Measurements from ENCODE around the gene BDNF. TPM values are rescaled to one million over a fixed set of nuclear protein-coding genes. Genes with fewer than 3 reads are reported as not detected.
A peak's percentile ranks its signal among the peaks of the same experiment; 100 is the strongest.

BDNF gene
- total and polyA plus RNA-seq, 2 experiments from 2014 or later, result 5.1 to 5.2 TPM

DNA sequence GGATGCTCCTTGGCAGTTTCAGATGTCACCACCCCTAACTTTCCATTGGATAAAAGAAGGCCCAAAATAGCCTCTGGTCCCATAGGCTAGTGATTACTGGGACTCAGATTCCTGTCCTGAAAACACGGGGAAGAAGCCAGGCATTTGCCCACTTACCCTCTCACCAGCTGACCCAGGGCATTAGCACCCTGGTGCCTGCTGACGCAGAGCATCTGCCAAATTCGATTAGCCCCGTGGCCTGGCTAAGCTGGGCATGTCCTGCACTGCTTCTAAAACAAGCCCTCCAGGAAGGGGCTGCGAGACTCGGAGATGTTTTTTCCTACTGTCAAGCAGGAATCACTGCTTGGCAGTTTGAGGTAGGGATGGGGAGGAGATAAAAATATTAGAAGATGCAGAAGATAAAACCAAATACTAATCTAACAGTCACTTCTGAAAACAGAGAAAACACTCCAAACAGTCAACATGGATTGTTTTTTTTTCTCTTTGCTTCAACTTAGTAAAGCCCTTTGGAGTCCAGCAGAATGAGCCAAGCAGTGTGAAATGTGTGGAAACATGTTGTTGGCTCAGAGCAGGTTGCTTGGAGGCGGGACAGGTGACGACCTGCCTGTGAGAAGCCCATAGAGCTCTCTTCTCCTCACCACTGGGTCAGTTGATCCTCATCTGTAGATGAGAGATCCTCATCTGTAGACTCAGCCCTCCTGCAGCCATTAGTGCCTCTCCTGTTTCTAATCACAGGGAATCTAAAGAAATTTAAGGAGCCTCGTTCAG lies 54.0 kb downstream of the BDNF start:
- Mint-ChIP-seq H3K4me3 (no peak overlapping the region), H3K4me1 (peaks cover 37% of the 10 kb centered on the region), H3K27ac (peak overlapping the region; percentile 49; the same call in 1 of the 2 replicates), H3K9me3 (no peaks in the 10 kb centered on the region), H3K36me3 (ENCODE audit: low read depth) (no peaks in the 10 kb centered on the region), H3K27me3 (ENCODE audit: insufficient read depth, low read depth, poor library complexity) (peaks cover 4% of the 10 kb centered on the region)
- H2AFZ ChIP-seq, result no peak overlapping the region
- H3K27me3 ChIP-seq (ENCODE audit: insufficient read depth), result no peaks in the 10 kb centered on the region
- no peak overlapping the region for H3K4me3 ChIP-seq
- no peak overlapping the region for H3K4me2 ChIP-seq
- no peaks in the 10 kb centered on the region for H3K36me3 ChIP-seq (ENCODE audit: insufficient read depth)
- 0 out of 2 replicates have a peak overlapping the region, but pooled peaks have one; percentile 26 for H3K27ac ChIP-seq (ENCODE audit: low read depth)
- no peaks in the 10 kb centered on the region for H3K79me2 ChIP-seq (replicated peaks; ENCODE audit: insufficient read depth)
- no peaks in the 10 kb centered on the region; the same call in none of the 2 replicates for H3K9me2 ChIP-seq (ENCODE audit: insufficient read depth)
- H3F3A ChIP-seq (replicated peaks; ENCODE audit: low read depth), result 0 out of 2 replicates have a peak, but pooled peaks cover 5% of the 10 kb centered on the region
- H3K4me1 ChIP-seq (ENCODE audit: insufficient read depth), result peaks cover 21% of the 10 kb centered on the region
- TF ChIP-seq EZH2 (IDR thresholded peaks at IDR 0.05; ENCODE audit: low read depth, unreplicated experiment) (no peak), EZH2phosphoT487 (IDR thresholded peaks at IDR 0.05; ENCODE audit: unreplicated experiment) (no peak), ZNF331 (CRISPR knock-in tag; IDR thresholded peaks at IDR 0.05; ENCODE audit: low read depth) (no peak), CREB1 (CRISPR knock-in tag; IDR thresholded peaks at IDR 0.05; ENCODE audit: low read depth) (no peak), POLR2AphosphoS5 (IDR thresholded peaks at IDR 0.05; ENCODE audit: low read depth) (no peak), STAT1 (IDR thresholded peaks at IDR 0.05; ENCODE audit: unreplicated experiment) (no peak), ZNF114 (CRISPR knock-in tag; IDR thresholded peaks at IDR 0.05) (no peak), JUNB (IDR thresholded peaks at IDR 0.05; ENCODE audit: unreplicated experiment) (no peak), NANOG (IDR thresholded peaks at IDR 0.05; ENCODE audit: borderline replicate concordance) (no peak)
- TF ChIP-seq, protein P1, sequence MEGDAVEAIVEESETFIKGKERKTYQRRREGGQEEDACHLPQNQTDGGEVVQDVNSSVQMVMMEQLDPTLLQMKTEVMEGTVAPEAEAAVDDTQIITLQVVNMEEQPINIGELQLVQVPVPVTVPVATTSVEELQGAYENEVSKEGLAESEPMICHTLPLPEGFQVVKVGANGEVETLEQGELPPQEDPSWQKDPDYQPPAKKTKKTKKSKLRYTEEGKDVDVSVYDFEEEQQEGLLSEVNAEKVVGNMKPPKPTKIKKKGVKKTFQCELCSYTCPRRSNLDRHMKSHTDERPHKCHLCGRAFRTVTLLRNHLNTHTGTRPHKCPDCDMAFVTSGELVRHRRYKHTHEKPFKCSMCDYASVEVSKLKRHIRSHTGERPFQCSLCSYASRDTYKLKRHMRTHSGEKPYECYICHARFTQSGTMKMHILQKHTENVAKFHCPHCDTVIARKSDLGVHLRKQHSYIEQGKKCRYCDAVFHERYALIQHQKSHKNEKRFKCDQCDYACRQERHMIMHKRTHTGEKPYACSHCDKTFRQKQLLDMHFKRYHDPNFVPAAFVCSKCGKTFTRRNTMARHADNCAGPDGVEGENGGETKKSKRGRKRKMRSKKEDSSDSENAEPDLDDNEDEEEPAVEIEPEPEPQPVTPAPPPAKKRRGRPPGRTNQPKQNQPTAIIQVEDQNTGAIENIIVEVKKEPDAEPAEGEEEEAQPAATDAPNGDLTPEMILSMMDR (conservative IDR thresholded peaks at IDR 0.05; ENCODE audit: low read depth in 2 of 2), result no peak
- TF ChIP-seq, protein P2, sequence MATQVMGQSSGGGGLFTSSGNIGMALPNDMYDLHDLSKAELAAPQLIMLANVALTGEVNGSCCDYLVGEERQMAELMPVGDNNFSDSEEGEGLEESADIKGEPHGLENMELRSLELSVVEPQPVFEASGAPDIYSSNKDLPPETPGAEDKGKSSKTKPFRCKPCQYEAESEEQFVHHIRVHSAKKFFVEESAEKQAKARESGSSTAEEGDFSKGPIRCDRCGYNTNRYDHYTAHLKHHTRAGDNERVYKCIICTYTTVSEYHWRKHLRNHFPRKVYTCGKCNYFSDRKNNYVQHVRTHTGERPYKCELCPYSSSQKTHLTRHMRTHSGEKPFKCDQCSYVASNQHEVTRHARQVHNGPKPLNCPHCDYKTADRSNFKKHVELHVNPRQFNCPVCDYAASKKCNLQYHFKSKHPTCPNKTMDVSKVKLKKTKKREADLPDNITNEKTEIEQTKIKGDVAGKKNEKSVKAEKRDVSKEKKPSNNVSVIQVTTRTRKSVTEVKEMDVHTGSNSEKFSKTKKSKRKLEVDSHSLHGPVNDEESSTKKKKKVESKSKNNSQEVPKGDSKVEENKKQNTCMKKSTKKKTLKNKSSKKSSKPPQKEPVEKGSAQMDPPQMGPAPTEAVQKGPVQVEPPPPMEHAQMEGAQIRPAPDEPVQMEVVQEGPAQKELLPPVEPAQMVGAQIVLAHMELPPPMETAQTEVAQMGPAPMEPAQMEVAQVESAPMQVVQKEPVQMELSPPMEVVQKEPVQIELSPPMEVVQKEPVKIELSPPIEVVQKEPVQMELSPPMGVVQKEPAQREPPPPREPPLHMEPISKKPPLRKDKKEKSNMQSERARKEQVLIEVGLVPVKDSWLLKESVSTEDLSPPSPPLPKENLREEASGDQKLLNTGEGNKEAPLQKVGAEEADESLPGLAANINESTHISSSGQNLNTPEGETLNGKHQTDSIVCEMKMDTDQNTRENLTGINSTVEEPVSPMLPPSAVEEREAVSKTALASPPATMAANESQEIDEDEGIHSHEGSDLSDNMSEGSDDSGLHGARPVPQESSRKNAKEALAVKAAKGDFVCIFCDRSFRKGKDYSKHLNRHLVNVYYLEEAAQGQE (IDR thresholded peaks at IDR 0.05; ENCODE audit: unreplicated experiment), result no peak
- TF ChIP-seq, protein P3, sequence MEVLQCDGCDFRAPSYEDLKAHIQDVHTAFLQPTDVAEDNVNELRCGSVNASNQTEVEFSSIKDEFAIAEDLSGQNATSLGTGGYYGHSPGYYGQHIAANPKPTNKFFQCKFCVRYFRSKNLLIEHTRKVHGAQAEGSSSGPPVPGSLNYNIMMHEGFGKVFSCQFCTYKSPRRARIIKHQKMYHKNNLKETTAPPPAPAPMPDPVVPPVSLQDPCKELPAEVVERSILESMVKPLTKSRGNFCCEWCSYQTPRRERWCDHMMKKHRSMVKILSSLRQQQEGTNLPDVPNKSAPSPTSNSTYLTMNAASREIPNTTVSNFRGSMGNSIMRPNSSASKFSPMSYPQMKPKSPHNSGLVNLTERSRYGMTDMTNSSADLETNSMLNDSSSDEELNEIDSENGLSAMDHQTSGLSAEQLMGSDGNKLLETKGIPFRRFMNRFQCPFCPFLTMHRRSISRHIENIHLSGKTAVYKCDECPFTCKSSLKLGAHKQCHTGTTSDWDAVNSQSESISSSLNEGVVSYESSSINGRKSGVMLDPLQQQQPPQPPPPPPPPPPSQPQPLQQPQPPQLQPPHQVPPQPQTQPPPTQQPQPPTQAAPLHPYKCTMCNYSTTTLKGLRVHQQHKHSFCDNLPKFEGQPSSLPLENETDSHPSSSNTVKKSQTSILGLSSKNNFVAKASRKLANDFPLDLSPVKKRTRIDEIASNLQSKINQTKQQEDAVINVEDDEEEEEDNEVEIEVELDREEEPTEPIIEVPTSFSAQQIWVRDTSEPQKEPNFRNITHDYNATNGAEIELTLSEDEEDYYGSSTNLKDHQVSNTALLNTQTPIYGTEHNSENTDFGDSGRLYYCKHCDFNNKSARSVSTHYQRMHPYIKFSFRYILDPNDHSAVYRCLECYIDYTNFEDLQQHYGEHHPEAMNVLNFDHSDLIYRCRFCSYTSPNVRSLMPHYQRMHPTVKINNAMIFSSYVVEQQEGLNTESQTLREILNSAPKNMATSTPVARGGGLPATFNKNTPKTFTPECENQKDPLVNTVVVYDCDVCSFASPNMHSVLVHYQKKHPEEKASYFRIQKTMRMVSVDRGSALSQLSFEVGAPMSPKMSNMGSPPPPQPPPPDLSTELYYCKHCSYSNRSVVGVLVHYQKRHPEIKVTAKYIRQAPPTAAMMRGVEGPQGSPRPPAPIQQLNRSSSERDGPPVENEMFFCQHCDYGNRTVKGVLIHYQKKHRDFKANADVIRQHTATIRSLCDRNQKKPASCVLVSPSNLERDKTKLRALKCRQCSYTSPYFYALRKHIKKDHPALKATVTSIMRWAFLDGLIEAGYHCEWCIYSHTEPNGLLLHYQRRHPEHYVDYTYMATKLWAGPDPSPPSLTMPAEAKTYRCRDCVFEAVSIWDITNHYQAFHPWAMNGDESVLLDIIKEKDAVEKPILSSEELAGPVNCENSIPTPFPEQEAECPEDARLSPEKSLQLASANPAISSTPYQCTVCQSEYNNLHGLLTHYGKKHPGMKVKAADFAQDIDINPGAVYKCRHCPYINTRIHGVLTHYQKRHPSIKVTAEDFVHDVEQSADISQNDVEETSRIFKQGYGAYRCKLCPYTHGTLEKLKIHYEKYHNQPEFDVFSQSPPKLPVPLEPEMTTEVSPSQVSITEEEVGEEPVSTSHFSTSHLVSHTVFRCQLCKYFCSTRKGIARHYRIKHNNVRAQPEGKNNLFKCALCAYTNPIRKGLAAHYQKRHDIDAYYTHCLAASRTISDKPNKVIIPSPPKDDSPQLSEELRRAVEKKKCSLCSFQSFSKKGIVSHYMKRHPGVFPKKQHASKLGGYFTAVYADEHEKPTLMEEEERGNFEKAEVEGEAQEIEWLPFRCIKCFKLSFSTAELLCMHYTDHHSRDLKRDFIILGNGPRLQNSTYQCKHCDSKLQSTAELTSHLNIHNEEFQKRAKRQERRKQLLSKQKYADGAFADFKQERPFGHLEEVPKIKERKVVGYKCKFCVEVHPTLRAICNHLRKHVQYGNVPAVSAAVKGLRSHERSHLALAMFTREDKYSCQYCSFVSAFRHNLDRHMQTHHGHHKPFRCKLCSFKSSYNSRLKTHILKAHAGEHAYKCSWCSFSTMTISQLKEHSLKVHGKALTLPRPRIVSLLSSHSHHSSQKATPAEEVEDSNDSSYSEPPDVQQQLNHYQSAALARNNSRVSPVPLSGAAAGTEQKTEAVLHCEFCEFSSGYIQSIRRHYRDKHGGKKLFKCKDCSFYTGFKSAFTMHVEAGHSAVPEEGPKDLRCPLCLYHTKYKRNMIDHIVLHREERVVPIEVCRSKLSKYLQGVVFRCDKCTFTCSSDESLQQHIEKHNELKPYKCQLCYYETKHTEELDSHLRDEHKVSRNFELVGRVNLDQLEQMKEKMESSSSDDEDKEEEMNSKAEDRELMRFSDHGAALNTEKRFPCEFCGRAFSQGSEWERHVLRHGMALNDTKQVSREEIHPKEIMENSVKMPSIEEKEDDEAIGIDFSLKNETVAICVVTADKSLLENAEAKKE (CRISPR knock-in tag; IDR thresholded peaks at IDR 0.05), result no peak
- TF ChIP-seq, protein P4, sequence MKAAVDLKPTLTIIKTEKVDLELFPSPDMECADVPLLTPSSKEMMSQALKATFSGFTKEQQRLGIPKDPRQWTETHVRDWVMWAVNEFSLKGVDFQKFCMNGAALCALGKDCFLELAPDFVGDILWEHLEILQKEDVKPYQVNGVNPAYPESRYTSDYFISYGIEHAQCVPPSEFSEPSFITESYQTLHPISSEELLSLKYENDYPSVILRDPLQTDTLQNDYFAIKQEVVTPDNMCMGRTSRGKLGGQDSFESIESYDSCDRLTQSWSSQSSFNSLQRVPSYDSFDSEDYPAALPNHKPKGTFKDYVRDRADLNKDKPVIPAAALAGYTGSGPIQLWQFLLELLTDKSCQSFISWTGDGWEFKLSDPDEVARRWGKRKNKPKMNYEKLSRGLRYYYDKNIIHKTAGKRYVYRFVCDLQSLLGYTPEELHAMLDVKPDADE (IDR thresholded peaks at IDR 0.05), result no peak
- DNase-seq (ENCODE audit: low spot score) (no peak), ATAC-seq (no peak)
- no peaks in the 10 kb centered on the region for H4K20me1 ChIP-seq (replicated peaks; ENCODE audit: insufficient read depth)

Measured in GM23338 (cell line).